ENCODE measurements around the gene PRKRIP1. TPM values are rescaled to one million over a fixed set of nuclear protein-coding genes. Genes with fewer than 3 reads are reported as not detected.
"Not testable (repeated sequence)": the region's sequence is repeated elsewhere in the genome, so short reads cannot be mapped to it uniquely, and the experiment has no call there.

Gene PRKRIP1
- total RNA-seq, 1 donor from 2014 or later, result 16.1 TPM

- TF ChIP-seq CTCF (conservative IDR thresholded peaks at IDR 0.05; ENCODE audit: low read depth, low read length), result no peak
- DNase-seq (ENCODE audit: low read depth), result no peak
- no peak overlapping the region for H3K4me3 ChIP-seq (ENCODE audit: low read depth, low read length)
Measured at GRCh38 chr7:102447311-102447710, 51.1 kb downstream of the PRKRIP1 start.

DNA sequence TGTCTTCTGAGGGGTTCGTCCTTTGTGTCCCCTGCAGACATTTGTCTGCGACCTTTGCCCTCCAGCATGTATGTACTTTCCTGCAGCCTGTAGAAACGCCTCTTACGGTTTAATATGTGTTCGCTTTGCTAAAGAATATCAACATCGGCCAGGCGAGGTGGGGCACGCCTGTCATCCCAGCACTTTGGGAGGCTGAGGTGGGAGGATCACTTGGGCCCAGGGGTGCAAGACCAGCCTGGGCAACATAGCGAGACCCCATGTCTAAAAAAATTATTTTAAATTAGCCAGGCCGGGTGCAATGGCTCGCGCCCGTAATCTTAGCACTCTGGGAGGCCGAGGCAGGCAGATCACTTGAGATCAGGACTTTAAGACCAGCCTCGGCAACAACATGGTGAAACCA lies 53.0 kb downstream of the PRKRIP1 start:
- TF ChIP-seq CTCF (conservative IDR thresholded peaks at IDR 0.05; ENCODE audit: low read depth, low read length), result no peak
- DNase-seq (ENCODE audit: low read depth), result no peak
- no peak overlapping the region for H3K4me3 ChIP-seq (ENCODE audit: low read depth, low read length)

GRCh38 chr7:102450242-102450641 lies 54.1 kb downstream of the PRKRIP1 start:
- TF ChIP-seq CTCF (conservative IDR thresholded peaks at IDR 0.05; ENCODE audit: low read depth, low read length), result peak; percentile 36

GRCh38 chr7:102451371-102452054 lies 55.4 kb downstream of the PRKRIP1 start:
- peak; percentile 21 for TF ChIP-seq CTCF (conservative IDR thresholded peaks at IDR 0.05; ENCODE audit: low read depth, low read length)
- peak overlapping the region; percentile 21 for H3K4me3 ChIP-seq (ENCODE audit: low read depth, low read length)
- no peak for DNase-seq (ENCODE audit: low read depth)

More at GRCh38 chr7:102450242-102450641, 54.1 kb downstream of the PRKRIP1 start:
- no peak overlapping the region for H3K4me3 ChIP-seq (ENCODE audit: low read depth, low read length)
- DNase-seq (ENCODE audit: low read depth), result no peak

DNA sequence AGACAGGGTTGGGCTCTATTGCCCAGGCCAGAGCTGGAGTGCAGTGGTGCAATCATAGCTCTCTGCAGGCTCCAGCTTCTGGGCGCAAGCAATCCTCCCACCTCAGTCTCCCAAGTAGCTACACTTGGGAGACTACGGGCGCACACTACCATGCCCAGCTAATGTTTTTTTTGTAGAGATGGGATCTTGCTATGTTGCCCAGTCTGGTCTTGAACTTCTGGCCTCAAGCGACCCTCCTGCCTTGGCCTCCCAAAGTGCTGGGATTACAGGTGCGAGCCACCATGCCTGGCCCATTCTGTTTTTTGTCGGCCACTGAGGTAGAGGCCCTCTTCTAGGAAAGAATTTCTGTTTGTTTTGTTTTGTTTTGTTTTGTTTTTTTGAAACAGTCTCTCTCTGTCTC lies 56.3 kb downstream of the PRKRIP1 start:
- DNase-seq (ENCODE audit: low read depth), result no peak
- H3K4me3 ChIP-seq (ENCODE audit: low read depth, low read length), result no peak overlapping the region
- TF ChIP-seq CTCF (conservative IDR thresholded peaks at IDR 0.05; ENCODE audit: low read depth, low read length), result no peak

GRCh38 chr7:102453319-102453718 lies 57.2 kb downstream of the PRKRIP1 start:
- DNase-seq (ENCODE audit: low read depth), result no peak
- no peak overlapping the region for H3K4me3 ChIP-seq (ENCODE audit: low read depth, low read length)
- TF ChIP-seq CTCF (conservative IDR thresholded peaks at IDR 0.05; ENCODE audit: low read depth, low read length), result no peak

DNA sequence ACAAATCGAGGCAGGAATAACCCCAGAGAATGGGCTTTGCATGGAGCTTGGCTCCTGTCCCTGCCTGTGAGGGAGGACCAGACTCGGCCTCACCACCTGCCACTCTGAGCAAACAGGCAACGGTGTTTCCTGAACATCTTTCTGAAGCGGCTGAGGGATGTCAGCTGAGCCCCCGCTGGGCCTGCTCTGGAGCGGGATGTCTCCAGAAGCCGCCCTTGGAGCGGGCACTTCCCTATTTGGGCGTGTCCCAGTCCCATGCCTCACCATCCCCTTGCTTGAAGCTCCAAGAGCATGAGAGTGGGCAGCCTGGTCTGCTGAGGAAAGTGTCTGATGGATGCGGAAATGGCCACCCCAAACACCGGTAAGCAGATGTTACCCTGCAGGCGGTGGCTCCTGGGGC lies 58.3 kb downstream of the PRKRIP1 start:
- DNase-seq (ENCODE audit: low read depth), result no peak
- TF ChIP-seq CTCF (conservative IDR thresholded peaks at IDR 0.05; ENCODE audit: low read depth, low read length), result no peak
- no peak overlapping the region for H3K4me3 ChIP-seq (ENCODE audit: low read depth, low read length)

DNA sequence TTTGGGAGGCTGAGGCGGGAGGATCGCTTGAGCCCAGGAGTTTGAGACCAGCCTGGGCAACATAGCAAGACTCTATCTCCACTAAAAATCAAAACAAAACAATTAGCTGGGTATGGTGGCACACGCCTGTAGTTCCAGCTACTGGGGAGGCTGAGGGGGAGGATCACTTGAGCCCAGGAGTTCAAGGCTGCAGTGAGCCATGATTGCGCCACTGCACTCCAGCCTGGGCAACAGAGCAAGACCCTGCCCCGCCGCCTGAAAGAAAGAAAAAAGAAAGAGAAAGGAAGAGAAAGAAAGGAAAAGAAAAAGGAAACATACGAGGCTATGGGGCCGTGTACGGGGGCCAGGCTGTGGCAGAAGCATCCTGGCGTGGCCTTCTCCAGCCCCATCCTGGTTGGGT lies 58.8 kb downstream of the PRKRIP1 start:
- not testable (repeated sequence) for H3K4me3 ChIP-seq (ENCODE audit: low read depth, low read length); DNase-seq (ENCODE audit: low read depth)
